IPS DF 4.7 (cell line): ENCODE data around the gene DCTN3.

Experiments
- DNase-seq: peaks from one replicate; pipeline ENCODE4 v3.0.0-alpha.2; 2013; ENCODE audit warnings: low spot score; ENCODE audit errors: extremely low read depth

The DCTN3 gene

GRCh38 chr9:34623374-34624235 lies 3.3 kb upstream of the DCTN3 start:
- DNase-seq = no peak

GRCh38 chr9:34615132-34615531 lies 5.2 kb downstream of the DCTN3 start:
- DNase-seq = no peak

DNA sequence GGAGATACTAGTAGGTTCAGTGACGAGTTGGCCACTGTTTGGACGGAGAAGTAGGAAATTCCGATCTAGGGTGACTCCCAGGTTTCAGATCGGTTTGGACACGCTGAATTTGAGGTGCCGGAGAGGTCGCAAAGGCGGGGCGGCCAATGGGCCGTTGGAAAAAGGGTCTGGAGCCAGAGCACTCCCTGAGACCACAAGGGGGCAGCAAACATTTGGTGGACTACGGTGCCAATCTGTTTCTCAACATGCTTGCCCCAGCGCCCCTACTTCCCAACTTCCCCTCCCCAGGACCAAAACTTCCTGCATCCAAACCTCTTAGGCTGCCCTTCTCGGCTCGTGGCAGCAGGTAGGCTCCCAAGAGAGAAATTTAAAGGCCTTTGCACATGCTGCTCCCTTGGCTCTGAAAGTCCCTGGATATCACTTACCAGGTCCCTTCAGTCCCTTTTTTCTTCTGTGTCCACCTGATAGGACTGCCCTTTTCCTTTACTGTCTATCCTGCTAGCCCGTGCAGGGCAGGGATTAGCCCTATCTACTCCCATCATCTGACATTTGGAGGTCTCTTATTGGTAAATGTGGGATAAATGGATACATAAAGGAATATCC lies 7.4 kb downstream of the DCTN3 start:
- DNase-seq = no peak

DNA sequence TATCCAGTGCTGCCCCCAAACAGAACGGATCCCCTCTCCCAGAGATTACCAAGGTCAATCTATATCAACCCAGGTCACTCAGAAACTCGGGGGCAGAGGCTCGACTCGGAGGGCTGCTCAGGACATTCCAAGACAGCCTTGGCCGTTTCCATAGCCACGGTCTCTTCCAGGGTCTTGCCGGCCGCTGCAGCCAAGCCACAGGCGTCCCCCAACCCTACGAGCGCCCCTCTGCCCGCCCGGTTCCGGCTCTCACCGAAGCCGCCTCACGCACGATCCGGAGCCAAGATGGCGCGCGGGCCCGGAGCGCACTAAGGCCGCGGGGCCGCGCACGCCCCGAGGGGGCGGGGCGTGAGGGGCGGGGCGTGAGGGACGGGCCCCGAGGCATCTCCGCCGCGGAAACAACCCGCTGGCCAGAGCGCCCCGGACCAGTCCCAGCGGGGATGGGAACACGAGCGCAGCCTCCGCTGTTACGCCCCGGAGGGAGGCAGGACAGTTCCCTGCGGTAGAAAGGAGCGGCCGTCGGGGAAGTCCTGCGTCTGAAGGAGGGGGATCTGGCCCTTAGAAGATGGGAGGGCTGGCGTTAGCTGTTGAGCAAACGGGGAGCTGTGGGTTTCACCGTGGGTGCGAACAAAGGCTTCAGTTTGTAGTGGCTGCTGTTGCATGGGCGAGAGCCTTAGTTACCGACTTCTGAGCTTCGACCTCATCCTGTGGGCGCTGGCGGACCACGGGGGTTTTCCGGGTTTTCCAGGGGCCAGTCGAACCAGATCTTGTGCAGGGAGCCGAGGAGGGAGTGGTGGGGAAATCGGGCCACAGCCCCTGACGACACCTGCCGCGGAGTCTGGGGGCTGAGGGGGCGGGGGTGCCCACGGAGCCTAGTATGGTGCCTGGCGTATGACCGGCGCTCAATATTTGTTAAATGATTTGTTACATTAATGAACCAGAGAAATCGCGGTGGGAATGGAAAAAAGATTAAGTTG lies 8.2 kb downstream of the DCTN3 start, which contains the start of gene RPP25L:
Gene RPP25L (minus strand): TSS at position 287 of the 977 bp plus-strand sequence. CDS start 801 bp downstream, outside the sequence.
- no peak for DNase-seq

DNA sequence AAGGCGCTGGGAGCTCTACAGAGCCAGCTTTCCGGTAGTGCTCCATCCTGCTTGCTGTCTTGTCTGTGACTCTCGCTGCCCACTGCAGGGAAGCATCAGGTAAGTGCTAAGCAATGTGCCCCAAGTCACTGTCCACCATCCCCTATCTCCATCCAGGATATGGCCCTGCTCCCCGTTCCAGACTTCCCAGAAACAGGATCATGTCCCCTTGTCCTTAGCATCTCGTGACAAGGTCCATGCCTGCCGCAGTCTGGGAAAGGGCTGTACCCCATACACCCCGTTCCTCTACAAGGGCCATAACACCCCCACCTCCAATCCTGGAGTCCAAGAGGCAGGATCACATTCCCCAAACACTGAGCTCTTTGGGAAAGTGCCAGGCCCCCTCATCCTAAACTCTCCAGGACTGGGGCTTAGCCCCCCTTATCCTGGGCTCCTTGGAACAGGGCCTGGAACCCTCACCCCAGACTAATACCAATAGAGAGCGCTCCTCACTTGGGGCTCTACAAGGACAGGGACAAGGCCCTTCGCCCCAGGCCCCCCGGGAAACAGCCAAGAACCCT lies 9.0 kb downstream of the DCTN3 start:
- DNase-seq = no peak

DNA sequence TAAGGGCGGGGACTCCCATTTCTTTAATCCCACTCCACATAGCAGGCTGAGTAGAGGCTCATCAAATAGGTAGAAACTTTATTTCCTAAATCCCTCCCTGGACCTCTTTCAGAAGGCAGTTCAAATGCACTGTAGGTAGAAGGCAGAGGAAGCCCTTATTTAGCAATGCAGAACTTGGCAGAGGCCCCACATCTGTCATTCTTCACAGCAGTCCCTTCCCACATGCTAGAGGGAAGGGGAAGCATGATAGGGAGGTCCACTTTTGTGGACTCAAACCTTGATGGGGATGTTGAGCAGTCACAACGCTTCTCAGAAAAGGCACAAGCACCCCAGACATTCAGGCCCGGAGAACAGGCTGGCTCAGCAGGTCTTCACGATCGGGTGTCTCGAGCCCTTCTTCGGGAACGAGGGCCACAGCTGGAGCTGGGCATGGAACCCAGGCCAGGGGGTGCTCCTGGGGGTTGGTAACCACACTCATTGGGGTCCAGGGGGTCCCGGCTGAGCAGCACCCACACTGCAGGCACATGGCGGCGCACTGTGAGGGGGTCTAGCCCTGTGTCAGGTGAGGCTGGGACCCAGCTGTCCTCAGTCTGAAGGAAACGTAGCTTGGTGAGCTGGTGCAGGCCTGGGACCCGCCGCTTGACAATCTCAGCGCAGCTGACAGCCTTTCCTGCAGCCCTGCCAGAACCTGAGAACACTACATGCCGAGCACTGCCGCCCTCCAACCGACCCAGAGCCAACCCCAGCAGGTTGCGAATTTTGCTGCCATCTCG lies 9.7 kb downstream of the DCTN3 start:
- no peak for DNase-seq

DNA sequence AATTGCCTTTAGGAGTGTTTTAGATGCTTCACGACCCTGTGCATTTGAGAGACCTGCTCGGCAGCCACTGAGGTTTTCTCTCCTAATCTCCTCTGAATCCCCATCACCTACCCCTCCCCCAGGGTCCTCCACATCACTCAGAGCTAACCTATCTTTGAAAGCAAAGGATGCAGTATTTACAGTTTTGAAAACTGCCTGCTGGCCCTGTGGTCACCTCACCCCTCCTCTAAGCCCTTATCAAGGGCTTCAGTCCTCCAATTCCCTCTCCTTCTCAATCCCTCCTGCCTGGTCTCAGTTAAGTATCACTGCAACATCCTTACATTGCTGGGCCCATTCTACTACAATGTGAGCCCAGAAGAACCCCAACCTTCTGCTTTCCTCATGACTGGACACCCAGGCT lies 13.0 kb downstream of the DCTN3 start:
- no peak for DNase-seq

GRCh38 chr9:34606905-34607304 lies 13.4 kb downstream of the DCTN3 start:
- DNase-seq = no peak

DNA sequence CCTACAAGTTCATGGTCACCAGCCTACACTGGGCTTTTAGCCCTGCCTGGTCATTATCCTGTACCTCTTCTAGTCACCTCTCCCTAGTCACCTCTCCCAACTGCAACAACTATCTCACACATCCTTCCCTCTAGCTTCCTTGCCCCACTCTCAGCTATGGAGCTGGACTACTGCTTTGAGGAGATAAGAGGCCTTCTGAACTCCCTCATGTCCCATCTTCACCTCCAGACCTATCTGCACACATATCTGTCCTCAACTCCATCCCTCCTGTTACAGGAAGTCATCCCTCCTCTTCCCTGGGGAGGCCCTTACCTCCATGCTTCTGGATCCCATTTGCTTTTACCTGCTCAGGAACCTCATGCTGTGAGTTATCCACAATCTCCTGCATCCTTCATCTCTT lies 14.1 kb downstream of the DCTN3 start:
- no peak for DNase-seq

DNA sequence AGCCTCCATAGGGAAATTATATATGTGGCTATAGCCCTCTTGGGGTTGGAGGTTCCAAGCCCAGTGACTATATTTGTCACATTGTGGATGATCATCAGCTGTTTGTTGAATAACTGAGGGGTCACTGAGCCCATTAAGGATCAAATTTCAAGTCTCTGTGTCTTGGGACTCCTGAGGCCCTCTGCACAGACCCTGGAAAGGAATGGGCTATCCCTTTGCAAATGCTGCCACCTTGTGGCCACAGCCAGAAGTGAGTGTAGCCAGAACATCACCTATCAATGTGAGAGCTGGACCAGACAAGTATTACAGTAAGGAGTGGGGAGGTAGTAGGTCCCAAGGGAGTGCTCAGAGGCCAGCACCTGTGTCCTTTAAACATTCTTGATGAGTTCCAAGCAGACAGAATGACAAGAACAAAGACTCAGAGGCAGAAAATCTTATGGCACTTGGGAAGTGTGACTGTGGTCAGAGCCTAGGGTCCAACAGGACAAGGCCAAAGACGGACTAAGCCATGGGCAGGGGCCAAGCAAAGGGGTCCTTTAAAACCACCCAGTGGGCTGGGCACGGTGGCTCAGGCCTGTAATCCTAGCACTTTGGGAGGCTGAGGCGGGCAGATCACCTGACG lies 16.6 kb downstream of the DCTN3 start:
- DNase-seq = peak; percentile 80

GRCh38 chr9:34601937-34602573 lies 18.2 kb downstream of the DCTN3 start:
- no peak for DNase-seq

DNA sequence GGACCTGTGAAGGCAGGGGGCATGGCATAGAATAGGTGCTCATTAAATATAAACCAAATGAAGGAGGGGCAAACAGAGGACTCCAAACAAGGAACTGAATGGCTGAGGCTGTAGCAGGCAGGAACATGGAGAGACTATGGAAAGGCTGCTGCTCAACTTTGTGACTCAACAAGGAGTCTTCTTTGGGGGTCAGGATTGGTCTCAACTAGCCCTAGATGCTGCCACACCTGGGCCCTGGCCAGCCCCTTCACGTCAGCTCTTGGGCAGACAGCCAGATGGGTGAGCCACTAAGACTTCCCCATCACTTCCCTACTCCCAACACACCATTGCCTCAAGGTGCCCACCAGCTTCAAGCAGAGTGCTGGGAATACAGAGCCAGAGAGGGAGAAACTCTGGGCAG lies 19.4 kb downstream of the DCTN3 start:
- DNase-seq = no peak

GRCh38 chr9:34599546-34599945 lies 20.7 kb downstream of the DCTN3 start:
- DNase-seq = no peak

GRCh38 chr9:34594177-34594576 lies 26.1 kb downstream of the DCTN3 start:
- DNase-seq = no peak

- DNase-seq = no peak
These were observed 27.2 kb downstream of the DCTN3 start for GRCh38 chr9:34592895-34593601.

GRCh38 chr9:34591917-34592866 lies 28.1 kb downstream of the DCTN3 start:
- DNase-seq = no peak

GRCh38 chr9:34591248-34591916 lies 28.9 kb downstream of the DCTN3 start:
- DNase-seq = no peak
